HEK293T (cell line): ENCODE data around the gene IL1RL2.

Experiments
- FOXK2 ChIP-seq: fragments of 450-650 bp; IDR thresholded peaks from 2 replicates; pipeline ENCODE4 v1.6.1; 2016; ENCODE audit warnings: mild to moderate bottlenecking
- SP1 ChIP-seq: fragments of 450-650 bp; IDR thresholded peaks from 2 replicates; pipeline ENCODE4 v1.6.1; 2017
- SUZ12 ChIP-seq: fragments of 450-650 bp; IDR thresholded peaks from 2 replicates; pipeline ENCODE4 v1.6.1; 2016; ENCODE audit warnings: mild to moderate bottlenecking
- ZNF384 ChIP-seq: fragments of 450-650 bp; IDR thresholded peaks from 2 replicates; pipeline ENCODE4 v1.6.1; 2016

DNA sequence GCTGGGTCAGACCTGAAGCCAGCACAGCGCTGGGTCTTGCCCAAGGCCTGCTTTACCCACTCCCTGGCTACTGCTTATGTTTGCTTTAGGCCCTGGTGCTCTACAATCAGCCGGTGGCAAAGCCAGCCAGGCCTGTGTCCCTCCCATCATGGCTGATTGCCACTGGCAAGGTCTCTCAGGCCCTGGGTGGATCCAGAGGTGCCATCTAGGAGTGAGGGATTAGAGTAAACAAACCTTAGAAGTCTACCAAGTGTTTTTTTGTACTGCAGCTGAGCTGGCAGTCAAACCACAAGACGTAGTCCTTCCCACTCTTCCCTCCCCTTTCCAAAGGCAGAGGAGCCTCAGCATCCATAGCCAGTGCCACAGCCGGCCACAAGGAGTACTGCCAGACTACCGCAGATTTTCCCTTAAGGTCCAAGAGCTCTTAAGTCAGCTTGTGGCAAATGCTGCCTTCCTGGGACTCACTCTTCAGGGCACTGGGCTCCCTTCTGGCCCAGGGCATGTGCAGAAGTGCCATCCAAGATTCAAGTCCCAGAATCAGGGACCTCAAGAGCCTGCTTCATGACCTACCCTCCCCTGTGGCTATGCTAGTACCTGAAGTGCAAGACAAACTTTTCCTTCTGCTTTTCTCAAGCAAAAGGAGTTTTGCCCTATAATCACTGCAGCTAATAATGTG is 20.0 kb downstream of the IL1RL2 start:
- TF ChIP-seq FOXK2, result no peak
- TF ChIP-seq SP1, result no peak
- TF ChIP-seq SUZ12, result no peak
- no peak for TF ChIP-seq ZNF384
